Stimulated activated CD4-positive, alpha-beta T cell treated with anti-CD3 and anti-CD28 coated beads, Interleukin-2, amount 100 ng/mL, for 48 hours (primary cell): Measurements from ENCODE around the gene PHACTR2.

Experiments
- DNase-seq, 2 donors: peaks; one replicate each; pipeline ENCODE4 v3.0.0-alpha.2; 2020

PHACTR2 gene

GRCh38 chr6:143675946-143676345 is 1.8 kb upstream of the PHACTR2 start:
- DNase-seq: no peak

DNA sequence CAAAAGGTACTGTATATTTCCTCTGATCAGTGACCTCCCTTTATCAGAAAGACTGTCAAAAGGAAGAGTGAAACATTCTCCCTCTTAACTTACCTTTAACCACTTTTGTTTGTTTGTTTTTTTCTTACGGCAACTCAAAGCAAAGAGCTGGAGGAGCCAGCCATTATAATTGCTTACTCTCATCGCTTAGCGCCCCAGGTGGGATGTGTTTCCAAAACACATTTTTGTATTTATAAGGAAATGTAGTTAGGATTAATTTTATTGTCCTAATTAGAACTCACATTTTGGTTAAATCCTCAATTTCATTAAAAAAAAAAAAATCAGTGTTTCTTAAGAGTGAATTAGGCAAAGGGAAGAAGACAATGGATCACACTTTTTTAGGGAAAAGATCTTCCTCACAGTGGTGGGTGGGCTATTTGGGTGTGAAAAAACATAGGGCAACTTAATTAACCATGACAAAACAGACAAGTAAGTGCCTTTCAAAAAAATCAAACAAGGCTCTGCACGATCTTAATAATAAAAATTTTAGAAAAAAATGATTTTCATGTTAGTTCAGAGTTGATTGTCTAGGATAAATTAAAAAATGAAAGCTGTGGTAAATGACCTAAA is 1.2 kb upstream of the PHACTR2 start:
- DNase-seq: no peak

DNA sequence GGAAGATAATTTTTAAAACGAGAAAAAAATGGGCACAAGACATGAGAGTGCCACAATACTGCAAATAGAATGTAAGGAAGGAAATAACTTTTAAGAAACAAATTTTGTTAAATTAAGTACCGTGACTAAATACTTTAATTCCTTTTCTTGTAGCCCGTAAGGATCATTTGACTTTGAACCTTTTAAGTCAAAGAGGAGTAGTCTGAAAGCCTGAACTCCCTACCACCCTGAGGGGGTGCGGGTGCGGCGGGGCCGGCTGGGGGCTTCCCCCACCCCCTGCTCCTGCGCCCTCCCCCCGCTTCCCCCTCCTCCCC is 231 bp upstream of the PHACTR2 start:
- DNase-seq: no peak

GRCh38 chr6:143679041-143679440 is 1.3 kb downstream of the PHACTR2 start:
- no peak for DNase-seq

DNA sequence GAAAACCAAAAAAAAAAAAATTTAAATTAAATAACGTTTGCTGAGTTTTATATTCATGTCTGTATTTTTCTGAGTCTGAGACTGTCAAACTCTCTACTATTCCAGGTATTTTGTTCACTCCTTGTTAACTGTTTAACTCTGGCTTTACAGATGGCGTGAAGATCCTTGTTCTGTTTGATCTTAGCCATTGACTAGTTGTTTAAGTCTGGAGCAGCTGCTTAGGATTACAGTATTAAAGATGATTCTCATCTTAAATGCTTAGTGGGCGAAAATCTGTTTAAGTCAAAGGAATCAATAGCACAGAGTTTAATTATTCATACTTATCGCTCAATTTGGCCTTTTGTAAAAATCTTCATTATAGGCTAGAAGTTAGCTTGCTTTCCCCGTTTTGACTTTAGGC is 2.4 kb downstream of the PHACTR2 start:
- DNase-seq: no peak

DNA sequence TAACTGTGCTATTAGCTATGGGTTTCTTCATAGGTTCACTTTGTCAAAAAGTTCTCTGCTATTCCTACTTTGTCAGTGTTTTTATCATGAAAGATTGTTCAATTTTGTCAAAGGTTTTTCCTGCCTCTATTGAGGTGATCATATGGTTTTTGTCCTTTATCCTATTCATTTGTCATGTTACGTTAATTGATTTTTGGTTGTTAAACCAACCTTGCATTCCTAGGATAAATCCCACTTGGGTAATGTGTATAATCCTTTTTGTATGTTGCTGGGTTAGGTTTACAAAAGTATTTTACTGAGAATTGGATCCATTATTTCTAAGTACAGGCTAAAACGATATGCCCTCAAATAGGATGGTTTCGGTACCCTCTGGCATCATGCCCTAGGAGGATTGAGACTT is 5.0 kb downstream of the PHACTR2 start:
- DNase-seq: no peak

DNA sequence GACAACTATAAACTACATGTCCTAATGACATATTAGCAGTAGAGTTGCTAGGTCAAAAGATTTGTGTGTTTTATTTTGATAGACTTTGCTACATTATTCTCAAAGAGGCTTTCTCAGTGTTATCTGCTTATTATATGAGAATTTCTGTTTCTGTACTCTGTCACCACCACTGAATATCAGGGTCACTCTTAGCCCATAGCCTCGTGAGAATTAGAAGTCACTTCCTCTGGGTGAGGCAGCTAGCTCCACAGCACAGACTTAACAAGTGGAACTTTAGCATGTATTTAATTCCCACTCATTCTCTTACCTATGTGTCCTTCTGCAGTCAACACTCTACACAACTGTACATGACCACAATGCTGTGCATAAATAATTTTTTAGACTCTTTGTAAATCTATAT is 6.7 kb downstream of the PHACTR2 start:
- DNase-seq: no peak

- DNase-seq: no peak
Observed at GRCh38 chr6:143685653-143686052, 7.9 kb downstream of the PHACTR2 start.

DNA sequence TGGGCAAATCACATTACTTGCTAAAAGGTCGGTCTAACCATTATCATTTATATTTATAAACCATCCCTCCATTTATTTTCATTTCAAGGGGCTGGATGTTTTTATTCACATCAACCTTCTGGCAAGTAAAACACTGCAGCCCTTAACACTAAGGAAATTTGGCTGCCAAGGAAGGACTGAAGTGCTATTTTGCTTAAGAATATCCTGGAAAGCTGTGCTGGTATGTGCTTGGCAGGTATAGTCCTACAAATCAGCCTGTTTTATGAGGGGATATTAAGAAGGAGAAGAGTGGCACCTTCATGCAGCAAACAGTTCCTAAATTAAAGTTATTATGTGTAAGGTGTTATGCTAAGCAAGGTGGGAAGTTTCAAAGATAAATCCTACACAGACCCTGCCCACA is 9.8 kb downstream of the PHACTR2 start:
- DNase-seq: no peak

- no peak for DNase-seq
Observed at GRCh38 chr6:143688681-143689080, 10.9 kb downstream of the PHACTR2 start.

GRCh38 chr6:143689852-143690251 is 12.1 kb downstream of the PHACTR2 start:
- no peak for DNase-seq

- no peak for DNase-seq
Observed at GRCh38 chr6:143691155-143691554, 13.4 kb downstream of the PHACTR2 start.

- no peak for DNase-seq
Observed at GRCh38 chr6:143691900-143692636, 14.3 kb downstream of the PHACTR2 start.

DNA sequence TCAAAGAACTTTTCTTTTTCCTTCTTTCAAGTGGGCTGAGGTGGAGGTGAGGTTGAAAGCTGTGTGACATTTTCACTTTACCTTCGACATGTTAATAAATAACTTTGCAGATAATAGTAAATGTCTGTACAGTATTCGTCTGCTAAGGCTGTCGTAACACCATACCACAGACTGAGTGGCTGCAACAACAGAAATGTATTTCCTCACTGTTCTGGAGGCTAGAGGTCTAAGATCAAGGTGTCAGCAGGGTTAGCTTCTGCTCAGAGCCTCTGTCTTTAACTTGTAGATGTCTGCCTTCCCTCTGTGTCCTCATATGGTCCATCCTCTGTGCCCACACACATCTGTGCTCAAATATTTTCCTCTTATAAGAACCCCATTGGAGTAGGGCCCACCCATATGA is 14.9 kb downstream of the PHACTR2 start:
- DNase-seq: no peak

DNA sequence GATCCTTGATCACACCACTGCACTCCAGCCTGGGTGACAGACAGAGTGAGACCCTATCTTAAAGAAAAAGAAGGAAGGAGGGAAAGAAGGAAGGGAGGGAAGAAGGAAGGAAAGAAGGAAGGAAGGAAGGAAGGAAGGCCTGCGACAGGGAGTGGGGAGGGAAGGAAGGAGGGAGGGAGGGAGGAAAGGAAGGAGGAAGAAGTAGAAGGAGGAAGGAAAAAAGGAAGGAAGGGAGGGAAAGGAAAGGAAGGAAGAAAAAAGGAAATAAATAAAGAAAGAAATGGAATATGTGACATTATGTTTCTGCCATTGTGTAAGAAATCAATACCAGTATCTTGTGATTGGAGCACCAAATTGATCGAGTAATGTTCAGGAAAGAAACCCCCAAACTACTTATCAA is 16.2 kb downstream of the PHACTR2 start:
- no peak for DNase-seq

DNA sequence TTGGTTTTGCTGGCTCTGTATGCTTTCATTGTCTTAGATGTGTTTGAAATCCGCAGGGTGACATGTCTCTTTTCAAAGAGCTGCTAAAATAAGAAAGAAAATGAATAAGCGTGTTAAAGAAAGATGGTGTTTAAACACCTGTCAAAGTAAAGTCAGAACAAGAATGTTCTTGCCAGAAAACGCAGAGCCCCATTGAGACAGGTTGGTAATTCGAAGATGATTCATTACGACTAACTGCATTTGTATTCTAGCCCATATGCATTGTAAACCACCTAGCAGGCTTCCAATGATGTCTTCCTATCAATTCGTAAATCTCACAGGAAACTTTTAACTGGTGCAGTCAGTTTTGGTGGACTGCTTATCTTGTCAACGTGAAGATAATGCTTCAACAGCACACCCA is 16.8 kb downstream of the PHACTR2 start:
- DNase-seq: no peak

DNA sequence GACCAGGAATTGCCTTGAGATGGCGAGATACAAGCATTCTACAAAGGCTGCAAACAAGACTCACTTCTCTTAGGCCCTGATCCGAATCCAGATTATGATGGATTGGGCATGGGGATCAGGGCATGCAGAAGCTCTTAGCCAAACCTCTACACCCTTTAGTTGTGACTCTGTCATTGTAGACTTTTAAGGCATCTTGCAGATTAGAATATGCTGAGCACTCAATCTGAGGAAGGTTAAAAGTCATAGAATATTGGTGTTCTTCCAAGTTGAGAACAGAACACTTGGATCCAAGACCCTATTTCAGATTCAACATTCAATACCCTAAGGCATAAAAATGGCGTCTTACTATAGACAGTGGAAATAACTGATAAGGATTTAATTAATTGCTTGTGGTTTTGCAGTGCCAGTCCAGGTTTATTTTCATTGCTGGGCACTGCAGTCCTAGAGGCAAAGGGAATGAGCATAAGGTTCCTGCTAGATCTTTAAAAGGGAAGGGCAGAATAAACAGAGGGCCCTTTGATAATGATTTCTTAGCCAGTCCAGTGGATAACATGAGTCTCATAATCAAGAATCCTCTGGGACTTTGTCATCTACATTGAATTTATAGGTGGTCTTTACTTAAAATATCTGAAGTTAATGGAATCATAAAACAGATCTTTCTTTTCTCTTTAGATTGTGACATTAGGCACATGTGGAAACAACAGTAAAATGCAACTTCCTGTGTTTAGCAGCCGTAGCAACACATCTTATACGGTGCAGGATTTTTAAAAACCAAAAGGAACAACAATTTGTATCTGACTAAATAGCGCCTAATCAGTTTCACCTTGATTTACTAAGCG is 17.6 kb downstream of the PHACTR2 start:
- DNase-seq: no peak

DNA sequence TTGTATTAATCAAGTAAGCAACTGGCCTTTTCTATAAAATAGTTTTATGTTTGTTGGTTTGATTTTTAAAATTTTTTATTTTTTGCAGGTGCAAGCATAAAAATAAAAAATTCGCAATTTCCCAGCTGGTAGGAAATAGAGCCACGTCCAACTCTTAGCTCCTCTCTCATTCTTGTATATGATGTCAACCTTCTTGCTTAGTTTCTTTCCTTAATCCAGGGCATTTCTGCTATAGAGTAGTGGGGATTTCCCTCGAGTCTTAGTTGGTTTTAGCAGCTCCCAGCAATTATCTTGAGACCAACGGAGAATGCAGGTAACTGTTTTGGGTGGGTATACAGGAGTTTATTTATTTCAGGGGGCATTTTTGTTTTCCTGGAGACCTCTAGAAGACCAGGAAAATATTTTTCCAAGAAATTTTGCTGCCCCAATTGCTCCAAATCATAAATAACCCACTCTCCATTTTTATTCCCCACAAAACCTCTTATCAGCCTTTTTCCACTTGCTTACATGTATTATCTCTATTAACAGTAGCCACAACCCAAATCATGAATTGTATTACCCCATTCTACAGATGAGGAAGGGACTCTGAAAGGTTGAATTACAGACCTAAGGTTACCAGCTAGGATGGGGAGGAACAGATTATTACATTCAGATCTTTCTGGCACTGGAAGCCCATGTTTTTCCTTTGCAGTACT is 18.4 kb downstream of the PHACTR2 start:
- DNase-seq: no peak

DNA sequence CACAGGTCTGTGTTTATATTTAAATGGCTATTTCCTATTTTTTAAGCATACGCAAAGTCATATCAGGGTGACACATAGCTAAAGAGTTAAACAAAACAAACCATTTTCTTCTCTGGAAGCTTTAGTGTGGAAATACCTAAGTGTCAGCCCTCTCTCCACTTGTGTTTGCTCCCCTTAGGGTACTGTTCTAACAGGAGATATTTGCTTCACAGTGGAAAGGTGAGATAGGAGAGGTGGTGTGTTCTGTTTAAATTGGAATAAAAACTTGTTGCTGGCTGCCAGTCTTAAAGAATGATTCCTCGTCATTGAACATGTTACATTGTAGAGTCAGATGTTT is 18.9 kb downstream of the PHACTR2 start:
- no peak for DNase-seq

- DNase-seq: no peak
Observed at GRCh38 chr6:143697076-143697800, 19.5 kb downstream of the PHACTR2 start.

GRCh38 chr6:143698329-143698728 is 20.6 kb downstream of the PHACTR2 start:
- DNase-seq: no peak

DNA sequence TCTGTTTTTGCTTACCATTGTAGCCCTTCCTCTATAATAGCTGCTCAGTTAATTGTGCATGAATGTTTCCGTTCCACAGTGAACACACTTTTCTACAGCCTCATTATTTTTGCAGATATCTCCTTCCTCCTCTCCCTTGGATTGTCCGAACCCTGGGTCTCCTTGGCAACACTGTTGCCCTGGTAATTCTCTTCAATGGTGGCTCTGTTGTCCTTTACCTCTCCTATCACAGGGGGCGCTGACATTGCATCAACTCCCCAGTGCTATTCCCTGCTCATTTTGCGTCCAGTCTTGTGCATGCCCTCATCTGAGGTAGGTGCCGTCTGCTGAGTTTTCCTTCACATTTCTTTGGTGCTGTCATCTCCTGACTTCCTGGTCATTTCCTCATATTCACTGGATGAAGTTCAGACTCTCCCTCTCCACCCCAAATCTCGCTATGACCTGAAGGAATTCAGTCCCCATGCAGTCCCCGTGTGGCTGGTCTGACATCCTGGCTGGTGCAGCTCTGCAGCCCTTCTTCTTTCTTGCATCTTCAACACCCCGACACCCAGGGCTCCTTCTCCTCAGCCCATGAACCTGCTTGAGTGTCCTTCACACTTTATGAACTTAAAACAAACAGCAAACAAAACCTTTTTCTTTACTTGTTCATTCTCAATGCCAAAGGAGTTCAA is 21.1 kb downstream of the PHACTR2 start:
- DNase-seq: no peak
